Tibial nerve (tissue), 4 donors: ENCODE measurements around the gene ZBTB21. TPM values are rescaled to one million over a fixed set of nuclear protein-coding genes. Genes with fewer than 3 reads are reported as not detected.
"Not testable (repeated sequence)": the region's sequence is repeated elsewhere in the genome, so short reads cannot be mapped to it uniquely, and the experiment has no call there.

ENCODE experiments used
- DNase-seq, 2 donors: peaks; one replicate each; pipeline ENCODE4 v3.0.0-alpha.2; 2019; ENCODE audit warnings: low spot score in 2 of 2
- H3K27ac ChIP-seq, 4 donors: fragments of 200-600 bp; sonication (generic) in 3 of 4; one replicate each; pipeline ENCODE4 v1.5.1; 2017 to 2019; ENCODE audit warnings: mild to moderate bottlenecking in 1 of 4
- H3K27me3 ChIP-seq, 2 donors: fragments of 200-600 bp; sonication (generic) in 1 of 2; one replicate each; pipeline versions ENCODE4 v1.5.1 to v1.6.0; 2017 to 2019
- H3K36me3 ChIP-seq, 3 donors: fragments of 200-600 bp; sonication (generic); one replicate each; pipeline ENCODE4 v1.5.1; 2018 to 2019
- H3K4me1 ChIP-seq, 4 donors: fragments of 200-600 bp; sonication (generic) in 3 of 4; one replicate each; pipeline ENCODE4 v1.5.1; 2017 to 2019
- H3K4me3 ChIP-seq, 4 donors: fragments of 200-600 bp; sonication (generic) in 3 of 4; one replicate each; pipeline ENCODE4 v1.5.1; 2017 to 2019; ENCODE audit warnings: mild to moderate bottlenecking in 1 of 4, moderate library complexity in 1 of 4
- H3K9me3 ChIP-seq, 4 donors: fragments of 200-600 bp; sonication (generic) in 3 of 4; one replicate each; pipeline ENCODE4 v1.5.1; 2017 to 2019
- CTCF ChIP-seq, 5 experiments: fragments of 200-600 bp in 3 of 5; fragments of 450-650 bp in 2 of 5; sonication (generic) in 3 of 5; IDR thresholded peaks; one replicate each; pipeline ENCODE4 v1.5.1; 2016 to 2019; ENCODE audit warnings: antibody characterized with exemption in 5 of 5, mild to moderate bottlenecking in 3 of 5, moderate library complexity in 2 of 5
- EP300 ChIP-seq, 2 donors: sonication (generic); formaldehyde crosslinking; IDR thresholded peaks; one replicate each; pipeline ENCODE4 v1.6.1; 2017; ENCODE audit warnings: antibody characterized with exemption in 2 of 2, mild to moderate bottlenecking in 1 of 2
- POLR2A ChIP-seq, 2 donors: fragments of 450-650 bp; IDR thresholded peaks; one replicate each; pipeline ENCODE4 v1.6.1; 2017; ENCODE audit warnings: antibody characterized with exemption in 2 of 2, mild to moderate bottlenecking in 2 of 2, moderate library complexity in 2 of 2
- WGBS, 2 donors: methylation state at CpG; one replicate each; pipeline ENCODE4 v1.1.5; 2018; 5-methylcytosine and 5-hydroxymethylcytosine counted together
- total RNA-seq, 4 donors: library from RNA; depleted of rRNA; stranded (reverse); fragments of >200 nt; gene quantifications; one replicate each; pipeline ENCODE4 v1.1.0, GENCODE V29; 2016

Gene ZBTB21
- total RNA-seq, 4 donors from 2014 or later = 9.4 to 13.8 (median 10.6) TPM

- no peak for DNase-seq
- 94 to 96% methylated on average over 3 of the region's 3 CpGs for WGBS, 2 donors
- Histone ChIP-seq H3K4me3 (no peak overlapping the region), H3K36me3 (peaks cover 0 to 76% (median 6%) of the 10 kb centered on the region in 3 donors), H3K27me3 (no peaks in the 10 kb centered on the region), H3K4me1 (no peaks in the 10 kb centered on the region), H3K27ac (no peak overlapping the region), H3K9me3 (peaks cover 0 to 6% (median 0%) of the 10 kb centered on the region in 4 donors)
- TF ChIP-seq CTCF (IDR thresholded peaks at IDR 0.05) (no peak), EP300 (IDR thresholded peaks at IDR 0.05) (no peak), POLR2A (IDR thresholded peaks at IDR 0.05) (no peak)
Observed at GRCh38 chr21:41995577-41995976, 14.6 kb downstream of the ZBTB21 start.

GRCh38 chr21:41994613-41995012 is 15.5 kb downstream of the ZBTB21 start:
- not testable (repeated sequence) for DNase-seq

GRCh38 chr21:41993744-41994143 is 16.4 kb downstream of the ZBTB21 start:
- Histone ChIP-seq H3K9me3 (peaks cover 0 to 6% (median 0%) of the 10 kb centered on the region in 4 donors), H3K4me1 (no peaks in the 10 kb centered on the region), H3K36me3 (peaks cover 0 to 70% (median 6%) of the 10 kb centered on the region in 3 donors), H3K4me3 (no peak overlapping the region), H3K27me3 (no peaks in the 10 kb centered on the region), H3K27ac (no peak overlapping the region)
- WGBS, 2 donors = 71 to 80% methylated on average over 6 of the region's 6 CpGs
- DNase-seq = no peak
- TF ChIP-seq CTCF (IDR thresholded peaks at IDR 0.05) (no peak), POLR2A (IDR thresholded peaks at IDR 0.05) (no peak), EP300 (IDR thresholded peaks at IDR 0.05) (no peak)

More at GRCh38 chr21:41994613-41995012, 15.5 kb downstream of the ZBTB21 start:
- H3K4me3 ChIP-seq, H3K9me3 ChIP-seq, H3K27me3 ChIP-seq, H3K4me1 ChIP-seq, H3K27ac ChIP-seq: not testable (repeated sequence)
- peaks cover 0 to 71% (median 6%) of the 10 kb centered on the region in 3 donors for H3K36me3 ChIP-seq
- 65 to 78% methylated on average over 5 of the region's 5 CpGs for WGBS, 2 donors

- no peaks in the 10 kb centered on the region for H3K27me3 ChIP-seq
- no peak for DNase-seq
- H3K9me3 ChIP-seq = peaks cover 0 to 6% (median 0%) of the 10 kb centered on the region in 4 donors
- H3K4me1 ChIP-seq = no peaks in the 10 kb centered on the region
- WGBS, 2 donors = 97% methylated on average over 15 of the region's 15 CpGs
- H3K4me3 ChIP-seq = no peak overlapping the region
- H3K27ac ChIP-seq = no peak overlapping the region
- peaks cover 0 to 70% (median 6%) of the 10 kb centered on the region in 3 donors for H3K36me3 ChIP-seq
- TF ChIP-seq CTCF (IDR thresholded peaks at IDR 0.05) (no peak), POLR2A (IDR thresholded peaks at IDR 0.05) (no peak), EP300 (IDR thresholded peaks at IDR 0.05) (no peak)
Observed at GRCh38 chr21:41992576-41992975, 17.6 kb downstream of the ZBTB21 start.

DNA sequence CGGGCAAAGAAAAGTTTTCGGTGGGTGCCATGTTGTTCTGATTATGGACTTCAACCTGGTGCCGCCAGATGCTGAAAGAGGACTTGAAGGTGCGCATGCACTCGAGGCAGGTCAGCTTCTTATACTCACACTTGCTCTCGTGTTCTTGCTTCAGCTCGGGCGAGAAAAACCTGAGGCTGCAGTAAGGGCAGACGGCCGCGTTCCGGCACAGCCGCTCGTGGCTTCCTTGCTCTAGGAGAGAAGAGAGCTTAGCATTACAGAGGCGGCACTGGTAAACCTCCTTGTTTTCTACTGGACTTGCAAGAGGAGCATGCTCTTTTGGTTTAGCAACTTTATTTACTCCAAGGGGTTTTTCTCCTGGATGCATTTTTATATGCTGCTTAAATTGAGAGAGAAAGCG is 18.5 kb downstream of the ZBTB21 start:
- DNase-seq = no peak
- no peaks in the 10 kb centered on the region for H3K4me1 ChIP-seq
- no peak overlapping the region for H3K4me3 ChIP-seq
- WGBS, 2 donors = 97 to 99% methylated on average over 16 of the region's 16 CpGs
- H3K9me3 ChIP-seq = peaks cover 0 to 6% (median 0%) of the 10 kb centered on the region in 4 donors
- H3K36me3 ChIP-seq = peaks cover 0 to 62% (median 6%) of the 10 kb centered on the region in 3 donors
- no peak overlapping the region for H3K27ac ChIP-seq
- TF ChIP-seq EP300 (IDR thresholded peaks at IDR 0.05) = no peak
- no peak for TF ChIP-seq POLR2A (IDR thresholded peaks at IDR 0.05)
- TF ChIP-seq CTCF (IDR thresholded peaks at IDR 0.05) = no peak
- H3K27me3 ChIP-seq = no peaks in the 10 kb centered on the region

GRCh38 chr21:41989698-41990097 is 20.5 kb downstream of the ZBTB21 start:
- Histone ChIP-seq H3K27me3 (no peaks in the 10 kb centered on the region), H3K27ac (no peak overlapping the region), H3K4me1 (no peaks in the 10 kb centered on the region), H3K4me3 (no peak overlapping the region), H3K36me3 (peaks cover 0 to 44% (median 6%) of the 10 kb centered on the region in 3 donors), H3K9me3 (no peaks in the 10 kb centered on the region)
- no peak for TF ChIP-seq POLR2A (IDR thresholded peaks at IDR 0.05)
- no peak for TF ChIP-seq EP300 (IDR thresholded peaks at IDR 0.05)
- no peak for TF ChIP-seq CTCF (IDR thresholded peaks at IDR 0.05)
- whole genome bisulfite sequencing, 2 donors = 94 to 98% methylated on average over 2 of the region's 2 CpGs
- no peak for DNase-seq
